H9 (cell line): Measurements from ENCODE around the gene RIMBP2. TPM values are rescaled to one million over a fixed set of nuclear protein-coding genes. Genes with fewer than 3 reads are reported as not detected.

Experiments used
- DNase-seq: peaks from one replicate; pipeline ENCODE4 v3.0.0-alpha.2; 2017
- H2AFZ ChIP-seq: one replicate; pipeline ENCODE4 v1.6.1; 2013; ENCODE audit warnings: mild to moderate bottlenecking, low read length, control low read depth, moderate library complexity
- H2AK5ac ChIP-seq: 2 replicates; pipeline ENCODE4 v1.6.1; 2013; ENCODE audit warnings: low read length, control low read depth, mixed read lengths; ENCODE audit not compliant: insufficient read length
- H2BK120ac ChIP-seq: one replicate; pipeline ENCODE4 v1.6.1; 2013; ENCODE audit warnings: low read depth, mild to moderate bottlenecking, low read length, control low read depth, inconsistent platforms; ENCODE audit not compliant: poor library complexity, severe bottlenecking
- H2BK12ac ChIP-seq: 2 replicates; pipeline ENCODE4 v1.6.1; 2013; ENCODE audit warnings: low read length, control low read depth, mixed read lengths, low read depth; ENCODE audit not compliant: insufficient read length
- H2BK15ac ChIP-seq: 2 replicates; pipeline ENCODE4 v1.6.1; 2013; ENCODE audit warnings: low read depth, low read length, control low read depth
- H2BK20ac ChIP-seq: one replicate; pipeline ENCODE4 v1.6.1; 2013; ENCODE audit warnings: low read depth, mild to moderate bottlenecking, low read length, control low read depth, inconsistent platforms; ENCODE audit not compliant: poor library complexity, severe bottlenecking
- H2BK5ac ChIP-seq: 2 replicates; pipeline ENCODE4 v1.6.1; 2013; ENCODE audit warnings: low read length, control low read depth, mixed read lengths; ENCODE audit not compliant: insufficient read length
- H3K14ac ChIP-seq: 2 replicates; pipeline ENCODE4 v1.6.1; 2013; ENCODE audit warnings: low read length, control low read depth; ENCODE audit not compliant: insufficient read depth
- H3K18ac ChIP-seq: 2 replicates; pipeline ENCODE4 v1.6.1; 2013; ENCODE audit warnings: low read depth, mild to moderate bottlenecking, mixed read lengths, low read length, control low read depth; ENCODE audit not compliant: insufficient read length
- H3K23ac ChIP-seq: 2 replicates; pipeline ENCODE4 v1.6.1; 2013; ENCODE audit warnings: low read length, control low read depth, mixed read lengths, low read depth; ENCODE audit not compliant: insufficient read length
- H3K23me2 ChIP-seq: 2 replicates; pipeline ENCODE4 v1.6.1; 2013; ENCODE audit warnings: low read depth, mild to moderate bottlenecking, mixed read lengths, low read length, control low read depth; ENCODE audit not compliant: insufficient read length, poor library complexity, severe bottlenecking
- H3K27ac ChIP-seq: 2 replicates; pipeline ENCODE4 v1.5.1; 2013; ENCODE audit warnings: low read length, control low read depth, mixed read lengths, low read depth; ENCODE audit not compliant: insufficient read length
- H3K27me3 ChIP-seq: 2 replicates; pipeline ENCODE4 v1.6.1; 2013; ENCODE audit warnings: low read length, control low read depth, inconsistent platforms; ENCODE audit not compliant: insufficient read depth
- H3K4ac ChIP-seq: 2 replicates; pipeline ENCODE4 v1.6.1; 2013; ENCODE audit warnings: low read depth, mild to moderate bottlenecking, control low read depth, inconsistent platforms, low read length, moderate library complexity
- H3K4me1 ChIP-seq: 2 replicates; pipeline ENCODE4 v1.6.1; 2013; ENCODE audit warnings: low read length, control low read depth, inconsistent platforms; ENCODE audit not compliant: insufficient read depth
- H3K4me2 ChIP-seq: 2 replicates; pipeline ENCODE4 v1.6.1; 2013; ENCODE audit warnings: low read length, control low read depth, mixed read lengths; ENCODE audit not compliant: insufficient read length, insufficient read depth
- H3K56ac ChIP-seq: 2 replicates; pipeline ENCODE4 v1.6.1; 2013; ENCODE audit warnings: low read depth, mild to moderate bottlenecking, mixed read lengths, low read length, control low read depth; ENCODE audit not compliant: insufficient read length
- H3K79me1 ChIP-seq: 2 replicates; pipeline ENCODE4 v1.6.1; 2013; ENCODE audit warnings: low read depth, mild to moderate bottlenecking, moderate library complexity, low read length, control low read depth, inconsistent platforms; ENCODE audit not compliant: insufficient read depth, poor library complexity, severe bottlenecking
- H3K79me2 ChIP-seq: 2 replicates; pipeline ENCODE4 v1.6.1; 2013; ENCODE audit warnings: low read length, control low read depth, inconsistent platforms; ENCODE audit not compliant: insufficient read depth
- H3K9ac ChIP-seq: 2 replicates; pipeline ENCODE4 v1.6.1; 2013; ENCODE audit warnings: low read length, control low read depth, mixed read lengths; ENCODE audit not compliant: insufficient read length; ENCODE audit errors: extremely low read depth
- H3K9me3 ChIP-seq: one replicate; pipeline ENCODE4 v1.6.1; 2013; ENCODE audit warnings: low read depth, low read length, inconsistent platforms; ENCODE audit not compliant: control insufficient read depth
- H3T11ph ChIP-seq: one replicate; pipeline ENCODE4 v1.6.1; 2013; ENCODE audit warnings: mild to moderate bottlenecking, low read length, control low read depth, inconsistent platforms
- H4K20me1 ChIP-seq: one replicate; pipeline ENCODE4 v1.6.1; 2013; ENCODE audit not compliant: control insufficient read depth, insufficient read length, insufficient read depth
- H4K5ac ChIP-seq: 2 replicates; pipeline ENCODE4 v1.6.1; 2013; ENCODE audit warnings: low read depth, mild to moderate bottlenecking, mixed read lengths, low read length, control low read depth; ENCODE audit not compliant: insufficient read length
- H4K8ac ChIP-seq: replicated peaks from 2 replicates; pipeline ENCODE4 v1.6.1; 2013; ENCODE audit warnings: low read length, control low read depth, mixed read lengths, low read depth; ENCODE audit not compliant: insufficient read length
- H4K91ac ChIP-seq: 2 replicates; pipeline ENCODE4 v1.6.1; 2013; ENCODE audit warnings: low read depth, mild to moderate bottlenecking, moderate library complexity, mixed read lengths, low read length, control low read depth; ENCODE audit not compliant: insufficient read length
- H3K27ac Mint-ChIP-seq, 3 experiments: 2 replicates in 2 of 3; 3 replicates in 1 of 3; pipeline ENCODE4 v1.8.0; 2020 to 2021; ENCODE audit warnings: mixed read lengths in 3 of 3, mild to moderate bottlenecking in 1 of 3, moderate library complexity in 1 of 3
- H3K27me3 Mint-ChIP-seq: 2 replicates; pipeline ENCODE4 v1.8.0; 2021; ENCODE audit warnings: low read depth, mild to moderate bottlenecking, moderate library complexity, mixed read lengths
- H3K36me3 Mint-ChIP-seq, 3 experiments: 2 replicates in 2 of 3; 3 replicates in 1 of 3; pipeline ENCODE4 v1.8.0; 2020 to 2021; ENCODE audit warnings: low read depth in 3 of 3, mixed read lengths in 3 of 3; ENCODE audit not compliant: insufficient read depth in 1 of 3
- H3K4me1 Mint-ChIP-seq, 2 experiments: 2 replicates each; pipeline ENCODE4 v1.8.0; 2020; ENCODE audit warnings: mixed read lengths in 2 of 2
- H3K4me3 Mint-ChIP-seq, 2 experiments: 2 replicates in 1 of 2; 3 replicates in 1 of 2; pipeline ENCODE4 v1.8.0; 2020 to 2021; ENCODE audit warnings: mild to moderate bottlenecking in 2 of 2, mixed read lengths in 2 of 2, moderate library complexity in 1 of 2
- H3K9me3 Mint-ChIP-seq, 2 experiments: 2 replicates in 1 of 2; 3 replicates in 1 of 2; pipeline ENCODE4 v1.8.0; 2020; ENCODE audit warnings: mild to moderate bottlenecking in 2 of 2, mixed read lengths in 2 of 2, moderate library complexity in 1 of 2
- CTCF ChIP-seq: fragments of 200-600 bp; sonication (generic); conservative IDR thresholded peaks from 3 replicates; pipeline ENCODE4 v1.8.0; 2021; ENCODE audit warnings: antibody characterized with exemption, mild to moderate bottlenecking
- WGBS: extraction: QIAGEN DNeasy Blood & Tissue Kit; methylation state at CpG from one replicate; pipeline ENCODE4 v1.1.7; 2013; ENCODE audit warnings: missing lambda C conversion rate, low lambda C conversion rate, mixed read lengths; ENCODE audit not compliant: insufficient read length; ENCODE audit errors: extremely low coverage; 5-methylcytosine and 5-hydroxymethylcytosine counted together
- total RNA-seq: library from RNA; stranded (reverse); gene quantifications from 2 replicates; pipeline ENCODE4 v1.2.1, GENCODE V29; 2021

RIMBP2 gene
- total RNA-seq, 1 experiment from 2014 or later, result 0.70 TPM

GRCh38 chr12:130441771-130442760 is 274.0 kb downstream of the RIMBP2 start:
- H3K4ac ChIP-seq, result no peak overlapping the region
- no peak overlapping the region for H3K27ac ChIP-seq
- H3K23ac ChIP-seq, result no peak overlapping the region
- no peak overlapping the region for H2BK120ac ChIP-seq
- H2AK5ac ChIP-seq, result no peak overlapping the region
- WGBS, result no CpG with 5 or more reads among the region's 45 CpGs
- H3K27me3 Mint-ChIP-seq, result peaks cover 17% of the 10 kb centered on the region
- H3K9me3 ChIP-seq, result no peaks in the 10 kb centered on the region
- H3K79me1 ChIP-seq, result no peaks in the 10 kb centered on the region
- H3K9ac ChIP-seq, result no peak overlapping the region
- no peak overlapping the region for H3K56ac ChIP-seq
- H2BK5ac ChIP-seq, result no peak overlapping the region
- TF ChIP-seq CTCF, result no peak
- peaks cover 0 to 8% of the 10 kb centered on the region in 2 experiments; a peak in 1 of 4 replicates for H3K4me1 Mint-ChIP-seq
- no peak overlapping the region for H2BK20ac ChIP-seq
- H2AFZ ChIP-seq, result no peak overlapping the region
- no peak overlapping the region for H3K4me2 ChIP-seq
- no peak overlapping the region for H3K4me3 Mint-ChIP-seq
- DNase-seq, result no peak
- no peaks in the 10 kb centered on the region for H3K23me2 ChIP-seq
- H3K36me3 Mint-ChIP-seq, result no peaks in the 10 kb centered on the region; a peak in 1 of 7 replicates
- H3K18ac ChIP-seq, result no peak overlapping the region
- H3K4me1 ChIP-seq, result 0 out of 2 replicates have a peak, but pooled peaks cover 4% of the 10 kb centered on the region
- H4K20me1 ChIP-seq, result peaks cover 2% of the 10 kb centered on the region
- no peak overlapping the region for H4K5ac ChIP-seq
- no peak overlapping the region for H4K91ac ChIP-seq
- no peaks in the 10 kb centered on the region for H3K27me3 ChIP-seq
- H3K9me3 Mint-ChIP-seq, result peaks cover 9 to 13% of the 10 kb centered on the region in 2 experiments
- H3K27ac Mint-ChIP-seq, result no peak overlapping the region
- H4K8ac ChIP-seq, result no peak overlapping the region
- H2BK12ac ChIP-seq, result no peak overlapping the region
- no peak overlapping the region for H2BK15ac ChIP-seq
- no peak overlapping the region for H3K14ac ChIP-seq
- no peaks in the 10 kb centered on the region for H3K79me2 ChIP-seq
- no peak overlapping the region for H3T11ph ChIP-seq
